H1 (cell line): ENCODE results near the gene TMEM178B. TPM values are rescaled to one million over a fixed set of nuclear protein-coding genes. Genes with fewer than 3 reads are reported as not detected.

Source experiments
- CTCF ChIA-PET: fragments of 300-600 bp; sonication (Branson Sonifier 250); formaldehyde crosslinking; loops from one replicate; lab custom pipeline; 2021; ENCODE audit not compliant: partially characterized antibody; lab: Charles Lee
- POLR2A ChIA-PET: fragments of 300-600 bp; sonication (Branson Sonifier 250); formaldehyde crosslinking; loops from one replicate; lab custom pipeline; 2021; ENCODE audit warnings: inconsistent platforms; ENCODE audit not compliant: partially characterized antibody; lab: Charles Lee
- DNase-seq, 2 experiments: peaks; one replicate each; pipeline versions ENCODE4 v3.0.0 to v3.0.0-alpha.2; 2010 to 2022; ENCODE audit warnings: low spot score in 2 of 2, low read depth in 1 of 2, mixed read lengths in 1 of 2
- FAIRE-seq: peaks from 2 replicates; lab custom pipeline; 2011; peaks lifted over from hg19 to GRCh38; lab: Jason Lieb, UNC
- H2AFZ ChIP-seq: 2 replicates; pipeline ENCODE4 v1.8.1; 2012; ENCODE audit warnings: low read length, inconsistent platforms
- H2AK5ac ChIP-seq: 2 replicates; pipeline ENCODE4 v1.6.1; 2013; ENCODE audit warnings: low read depth, low read length
- H2BK120ac ChIP-seq: replicated peaks from 2 replicates; pipeline ENCODE3; 2013; ENCODE audit warnings: low read depth, low read length, inconsistent platforms
- H2BK12ac ChIP-seq: 2 replicates; pipeline ENCODE4 v1.6.1; 2013; ENCODE audit warnings: low read depth, low read length
- H2BK15ac ChIP-seq: 2 replicates; pipeline ENCODE4 v1.6.1; 2013; ENCODE audit warnings: low read length
- H2BK20ac ChIP-seq: 2 replicates; pipeline ENCODE4 v1.6.1; 2013; ENCODE audit warnings: low read length
- H2BK5ac ChIP-seq: 2 replicates; pipeline ENCODE4 v1.6.1; 2013; ENCODE audit warnings: low read depth, low read length
- H3K14ac ChIP-seq: 2 replicates; pipeline ENCODE4 v1.6.1; 2013; ENCODE audit warnings: inconsistent platforms; ENCODE audit not compliant: insufficient read length
- H3K18ac ChIP-seq: 2 replicates; pipeline ENCODE4 v1.6.1; 2013; ENCODE audit warnings: low read length; ENCODE audit errors: extremely low read depth
- H3K23ac ChIP-seq: 2 replicates; pipeline ENCODE4 v1.6.1; 2013; ENCODE audit warnings: inconsistent platforms; ENCODE audit not compliant: insufficient read length
- H3K23me2 ChIP-seq: 2 replicates; pipeline ENCODE4 v1.6.1; 2013; ENCODE audit warnings: low read depth, low read length
- H3K27ac ChIP-seq: 2 replicates; pipeline ENCODE4 v1.6.1; 2011; ENCODE audit warnings: low read depth, low read length, inconsistent platforms
- H3K27me3 ChIP-seq, 4 experiments: replicated peaks in 1 of 4; 1 replicate in 1 of 4; 2 replicates in 3 of 4; pipeline versions ENCODE4 v1.6.1 to v1.8.1; 2011 to 2013; ENCODE audit warnings: low read length in 3 of 4, mild to moderate bottlenecking in 3 of 4, inconsistent platforms in 2 of 4, mixed read lengths in 2 of 4, moderate library complexity in 1 of 4; ENCODE audit not compliant: control insufficient read depth in 3 of 4, insufficient read depth in 3 of 4; ENCODE audit errors: extremely low read depth in 1 of 4
- H3K36me3 ChIP-seq, 4 experiments: 2 replicates each; pipeline versions ENCODE4 v1.6.1 to v1.8.1; 2011 to 2013; ENCODE audit warnings: mild to moderate bottlenecking in 4 of 4, low read length in 3 of 4, moderate library complexity in 2 of 4, control low read depth in 1 of 4, inconsistent platforms in 1 of 4; ENCODE audit not compliant: insufficient read depth in 4 of 4, control insufficient read depth in 2 of 4
- H3K4ac ChIP-seq: replicated peaks from 2 replicates; pipeline ENCODE3; 2013; ENCODE audit warnings: low read length, low read depth, mixed read lengths, inconsistent platforms; ENCODE audit not compliant: insufficient read length
- H3K4me1 ChIP-seq, 4 experiments: replicated peaks in 1 of 4; 1 replicate in 1 of 4; 2 replicates in 3 of 4; pipeline versions ENCODE4 v1.6.1 to v1.8.1; 2011 to 2013; ENCODE audit warnings: low read length in 3 of 4, inconsistent platforms in 2 of 4, mixed read lengths in 1 of 4; ENCODE audit not compliant: insufficient read depth in 4 of 4, control insufficient read depth in 3 of 4
- H3K4me2 ChIP-seq, 2 experiments: 2 replicates each; pipeline versions ENCODE4 v1.6.1 to v1.8.1; 2011 to 2013; ENCODE audit warnings: low read depth in 2 of 2, low read length in 2 of 2, control low read depth in 1 of 2, inconsistent platforms in 1 of 2, mild to moderate bottlenecking in 1 of 2; ENCODE audit not compliant: insufficient read depth in 1 of 2
- H3K4me3 ChIP-seq, 4 experiments: fragments of 200-600, 300-600 bp in 1 of 4; sonication (generic), shearing (Covaris generic), sonication (Bioruptor Twin) in 1 of 4; 2 replicates each; pipeline versions ENCODE4 v1.5.1 to v1.8.1; 2011 to 2016; ENCODE audit warnings: low read length in 4 of 4, low read depth in 3 of 4, control low read depth in 2 of 4, inconsistent platforms in 2 of 4, mild to moderate bottlenecking in 2 of 4, mixed read lengths in 1 of 4, moderate library complexity in 1 of 4; ENCODE audit not compliant: insufficient read depth in 2 of 4; ENCODE audit errors: extremely low read depth in 1 of 4
- H3K56ac ChIP-seq: replicated peaks from 2 replicates; pipeline ENCODE3; 2013; ENCODE audit warnings: low read depth, mild to moderate bottlenecking, mixed read lengths, low read length, inconsistent platforms; ENCODE audit not compliant: insufficient read length
- H3K79me1 ChIP-seq: 2 replicates; pipeline ENCODE4 v1.6.1; 2013; ENCODE audit warnings: low read depth, low read length, control low read depth
- H3K79me2 ChIP-seq, 2 experiments: 2 replicates each; pipeline versions ENCODE4 v1.6.1 to v1.8.1; 2012 to 2013; ENCODE audit warnings: low read length in 2 of 2, mild to moderate bottlenecking in 2 of 2, inconsistent platforms in 1 of 2; ENCODE audit not compliant: insufficient read depth in 2 of 2, control insufficient read depth in 1 of 2
- H3K9ac ChIP-seq, 4 experiments: replicated peaks in 1 of 4; 1 replicate in 1 of 4; 2 replicates in 3 of 4; pipeline versions ENCODE4 v1.6.1 to v1.8.1; 2011 to 2013; ENCODE audit warnings: low read depth in 3 of 4, low read length in 3 of 4, control low read depth in 2 of 4, mild to moderate bottlenecking in 2 of 4, moderate library complexity in 2 of 4, inconsistent platforms in 1 of 4; ENCODE audit errors: extremely low read depth in 1 of 4
- H3K9me3 ChIP-seq, 2 experiments: 2 replicates each; pipeline versions ENCODE4 v1.6.1 to v1.8.1; 2012 to 2013; ENCODE audit warnings: mild to moderate bottlenecking in 2 of 2, moderate library complexity in 2 of 2, control low read depth in 1 of 2, inconsistent platforms in 1 of 2, low read depth in 1 of 2, low read length in 1 of 2, mixed read lengths in 1 of 2; ENCODE audit not compliant: insufficient read depth in 2 of 2
- H4K20me1 ChIP-seq, 2 experiments: replicated peaks in 1 of 2; 2 replicates each; pipeline versions ENCODE3 to v1.8.1; 2011 to 2013; ENCODE audit warnings: inconsistent platforms in 2 of 2, low read length in 2 of 2, mild to moderate bottlenecking in 1 of 2; ENCODE audit not compliant: insufficient read depth in 2 of 2, control insufficient read depth in 1 of 2
- H4K5ac ChIP-seq: 2 replicates; pipeline ENCODE4 v1.6.1; 2013; ENCODE audit warnings: low read length, low read depth, mixed read lengths, inconsistent platforms; ENCODE audit not compliant: insufficient read length
- H4K8ac ChIP-seq: 2 replicates; pipeline ENCODE4 v1.8.0; 2013; ENCODE audit warnings: mild to moderate bottlenecking, moderate library complexity, low read length, inconsistent platforms; ENCODE audit not compliant: insufficient read depth; ENCODE audit errors: extremely low read depth
- H4K91ac ChIP-seq: replicated peaks from 2 replicates; pipeline ENCODE3; 2013; ENCODE audit warnings: low read length, mixed read lengths, inconsistent platforms; ENCODE audit not compliant: insufficient read length
- BCL11A ChIP-seq, 2 experiments: IDR thresholded peaks; one replicate each; pipeline ENCODE4 v1.6.1; 2011; ENCODE audit warnings: low read depth in 2 of 2, low read length in 2 of 2, mild to moderate bottlenecking in 2 of 2
- CTBP2 ChIP-seq: IDR thresholded peaks from 2 replicates; pipeline ENCODE4 v1.7.0; 2011; ENCODE audit warnings: borderline replicate concordance, mild to moderate bottlenecking, moderate library complexity, mixed read lengths, low read length; ENCODE audit not compliant: insufficient read depth, insufficient read length
- HDAC6 ChIP-seq: IDR thresholded peaks from one replicate; pipeline ENCODE4 v1.7.1; 2012; ENCODE audit warnings: low read depth, mild to moderate bottlenecking, inconsistent platforms, low read length, moderate library complexity
- KDM1A ChIP-seq: fragments of 200-600, 300-600 bp; sonication (generic); IDR thresholded peaks from 2 replicates; pipeline ENCODE4 v1.7.1; 2016; ENCODE audit warnings: mild to moderate bottlenecking, low read length, borderline replicate concordance
- KDM4A ChIP-seq: IDR thresholded peaks from one replicate; pipeline ENCODE4 v1.7.1; 2012; ENCODE audit warnings: low read depth, mild to moderate bottlenecking, moderate library complexity, low read length, inconsistent platforms; ENCODE audit not compliant: severe bottlenecking
- NANOG ChIP-seq: IDR thresholded peaks from 2 replicates; pipeline ENCODE4 v1.6.1; 2011; ENCODE audit warnings: low read length, low read depth, mild to moderate bottlenecking, inconsistent platforms; ENCODE audit not compliant: insufficient read depth, poor library complexity, severe bottlenecking
- POLR2AphosphoS5 ChIP-seq: IDR thresholded peaks from 2 replicates; pipeline ENCODE4 v1.6.1; 2011; ENCODE audit warnings: low read depth, low read length
- RFX5 ChIP-seq: IDR thresholded peaks from 2 replicates; pipeline ENCODE4 v1.6.1; 2011; ENCODE audit warnings: low read depth, low read length, improper control_type of control experiment, borderline replicate concordance
- RXRA ChIP-seq: IDR thresholded peaks from 2 replicates; pipeline ENCODE4 v1.6.1; 2011; ENCODE audit warnings: low read depth, mild to moderate bottlenecking, low read length, moderate library complexity; ENCODE audit not compliant: insufficient read depth
- SAP30 ChIP-seq: fragments of 300-600 bp; sonication (generic); IDR thresholded peaks from 2 replicates; pipeline ENCODE4 v1.7.1; 2012; ENCODE audit warnings: low read length, moderate library complexity, mild to moderate bottlenecking, inconsistent platforms; ENCODE audit not compliant: insufficient read depth, insufficient replicate concordance
- SRF ChIP-seq: IDR thresholded peaks from 2 replicates; pipeline ENCODE4 v1.6.1; 2011; ENCODE audit warnings: mild to moderate bottlenecking, low read depth, low read length, moderate library complexity
- YY1 ChIP-seq: IDR thresholded peaks from 2 replicates; pipeline ENCODE4 v1.6.1; 2011; ENCODE audit warnings: low read depth, mild to moderate bottlenecking, low read length
- WGBS, 2 experiments: shearing (Covaris generic) in 1 of 2; methylation state at CpG; one replicate each; pipeline versions ENCODE4 v1.1.6 to v1.1.7; 2013 to 2015; ENCODE audit warnings: low lambda C conversion rate in 2 of 2, mixed read lengths in 2 of 2, inconsistent platforms in 1 of 2, low coverage in 1 of 2, missing lambda C conversion rate in 1 of 2; ENCODE audit not compliant: insufficient replicate concordance in 2 of 2, insufficient coverage in 1 of 2, insufficient read length in 1 of 2; ENCODE audit errors: extremely low coverage in 1 of 2, missing lambda C conversion rate in 1 of 2; 5-methylcytosine and 5-hydroxymethylcytosine counted together
- polyA plus RNA-seq, 7 experiments: library from polyadenylated mRNA; depleted of rRNA in 3 of 7; stranded (reverse) in 5 of 7; unstranded in 2 of 7; fragments of >200 nt in 5 of 7; fragments of 200-250 nt in 2 of 7; gene quantifications; 1 replicate in 5 of 7; 2 replicates in 1 of 7; 4 replicates in 1 of 7; pipeline versions ENCODE4 v1.2.1 to v1.2.3, GENCODE V29; 2011 to 2013; ENCODE audit warnings: missing spikeins in 2 of 7, mixed read lengths in 2 of 7
- total RNA-seq: library from RNA; stranded (reverse); fragmentation: NEBNext Ultra II Directional; extraction: Animal tissue kit (Norgen Biotek cat#: 25700); gene quantifications from 2 replicates; pipeline ENCODE4 v1.2.1, GENCODE V29; 2021

Gene TMEM178B
- total and polyA plus RNA-seq, 2 of the 8 experiments (the other 6 are each of a cell fraction or from before 2014, with no cell fraction given) = 5.3 to 18.1 TPM

DNA sequence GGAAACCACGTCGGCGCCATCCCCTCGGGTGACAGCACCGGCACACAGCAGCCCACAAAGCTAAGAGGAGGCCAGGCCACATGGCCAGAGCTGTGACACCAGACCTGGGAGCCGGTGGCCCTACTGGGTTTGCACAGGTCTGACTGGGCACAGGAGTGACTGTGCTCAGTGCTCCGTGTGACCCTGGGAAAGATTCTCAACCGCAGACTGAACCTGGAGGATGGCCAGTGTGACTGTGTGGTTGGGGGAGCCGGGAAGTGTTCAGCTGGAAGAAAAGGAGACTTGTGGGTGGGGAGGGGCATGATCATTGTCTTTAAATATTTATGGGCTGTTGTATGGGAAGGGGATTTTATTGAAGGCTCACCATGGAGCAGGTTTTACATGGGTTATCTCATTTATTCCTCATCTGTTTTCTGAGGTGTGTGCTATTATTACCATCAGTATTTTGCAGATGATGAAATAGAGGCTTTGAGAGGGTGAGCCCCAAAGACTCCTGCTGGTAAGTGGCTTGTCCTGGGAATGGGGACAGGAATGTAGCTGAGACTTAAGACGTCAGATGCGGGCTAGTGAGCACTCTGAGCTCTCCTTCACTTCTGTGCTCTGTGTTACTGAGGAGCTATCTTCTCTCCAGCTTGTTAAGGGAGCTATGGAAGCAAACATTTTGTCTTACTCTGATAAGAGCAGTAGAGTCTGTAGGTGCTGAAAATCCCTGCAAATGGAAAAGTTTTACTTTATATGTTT lies 127.5 kb downstream of the TMEM178B start:
- no peak overlapping the region for H2BK120ac ChIP-seq
- H3K4me3 ChIP-seq = no peak overlapping the region
- peaks cover 0 to 8% (median 1%) of the 10 kb centered on the region in 4 experiments; a peak in 4 of 7 replicates for H3K4me1 ChIP-seq
- no peaks in the 10 kb centered on the region for H4K20me1 ChIP-seq
- H2BK15ac ChIP-seq = no peak overlapping the region
- no peak overlapping the region for H3K4me2 ChIP-seq
- peak overlapping the region; percentile 93; the same call in 1 of the 2 replicates for H2AK5ac ChIP-seq
- H2BK5ac ChIP-seq = peak overlapping the region; percentile 88; the same call in 1 of the 2 replicates
- no peaks in the 10 kb centered on the region for H3K36me3 ChIP-seq
- no peak overlapping the region for H2AFZ ChIP-seq
- POLR2A ChIA-PET = interaction anchor here (0.6 kb wide), 1 partner anchor 121 kb away, joined by 3 read pairs; no protein-coding TSS in a partner anchor
- no peak overlapping the region for H4K91ac ChIP-seq
- H3K9ac ChIP-seq = no peak overlapping the region
- no peak overlapping the region for H3K14ac ChIP-seq
- no peak for FAIRE-seq
- no peak for DNase-seq
- no peaks in the 10 kb centered on the region for H3K79me2 ChIP-seq
- no peak overlapping the region for H2BK20ac ChIP-seq
- no peaks in the 10 kb centered on the region for H3K27me3 ChIP-seq
- H4K8ac ChIP-seq = 0 out of 2 replicates have a peak overlapping the region, but pooled peaks have one; percentile 19
- no peak overlapping the region for H3K23ac ChIP-seq
- H4K5ac ChIP-seq = no peak overlapping the region
- H3K4ac ChIP-seq = no peak overlapping the region
- no peak overlapping the region for H3K18ac ChIP-seq
- H3K23me2 ChIP-seq = no peaks in the 10 kb centered on the region
- H3K9me3 ChIP-seq = no peaks in the 10 kb centered on the region
- no peak overlapping the region for H3K27ac ChIP-seq
- CTCF ChIA-PET = interaction anchor here (1.0 to 2.5 kb wide), 9 partner anchors 12 to 187 kb away, joined by 3 to 8 read pairs (median 4); partner anchors contain the start of gene MRPS33
- H2BK12ac ChIP-seq = 0 out of 2 replicates have a peak overlapping the region, but pooled peaks have one; percentile 27
- WGBS, 2 experiments = 80% methylated on average over 11 of the region's 11 CpGs; no CpG with 5 or more reads in 1 of the 2 experiments
- H3K56ac ChIP-seq = no peak overlapping the region
- no peaks in the 10 kb centered on the region; the same call in 1 of the 2 replicates for H3K79me1 ChIP-seq
- TF ChIP-seq SAP30 (no peak), CTBP2 (no peak), HDAC6 (no peak), BCL11A (IDR thresholded peaks at IDR 0.05; ENCODE audit: low read depth in 2 of 2, low read length in 2 of 2) (no peak), POLR2AphosphoS5 (no peak), SRF (no peak), NANOG (no peak), KDM4A (no peak), RFX5 (no peak), YY1 (no peak), RXRA (no peak), KDM1A (no peak)
